GM23338 (cell line): ENCODE measurements around the gene BTBD9. TPM values are rescaled to one million over a fixed set of nuclear protein-coding genes. Genes with fewer than 3 reads are reported as not detected.

Source experiments
- ATAC-seq: fragments of 200-7000 bp; cut with Tn5 transposase; 3 replicates; pipeline ENCODE4 v1.9.1; 2020
- DNase-seq: peaks from one replicate; pipeline ENCODE4 v3.0.0-alpha.2; 2015; ENCODE audit warnings: low spot score
- H2AFZ ChIP-seq: fragments of 200-600 bp; sonication (generic); 2 replicates; pipeline ENCODE4 v1.8.0; 2016; ENCODE audit warnings: antibody characterized with exemption, mild to moderate bottlenecking, moderate library complexity
- H3F3A ChIP-seq: fragments of 200-600 bp; sonication (generic); replicated peaks from 2 replicates; pipeline ENCODE4 v1.8.0; 2017; ENCODE audit warnings: antibody characterized with exemption, mixed run types, low read depth
- H3K27ac ChIP-seq: fragments of 200-600 bp; sonication (generic); 2 replicates; pipeline ENCODE4 v1.6.1; 2016; ENCODE audit warnings: low read depth
- H3K27me3 ChIP-seq: fragments of 200-600 bp; sonication (generic); 2 replicates; pipeline ENCODE4 v1.8.0; 2016; ENCODE audit warnings: mild to moderate bottlenecking, mixed run types, moderate library complexity; ENCODE audit not compliant: insufficient read depth
- H3K36me3 ChIP-seq: fragments of 200-600 bp; sonication (generic); 2 replicates; pipeline ENCODE4 v1.8.0; 2016; ENCODE audit warnings: mild to moderate bottlenecking; ENCODE audit not compliant: insufficient read depth
- H3K4me1 ChIP-seq: fragments of 200-600 bp; sonication (generic); 2 replicates; pipeline ENCODE4 v1.8.0; 2016; ENCODE audit warnings: mild to moderate bottlenecking, moderate library complexity; ENCODE audit not compliant: insufficient read depth
- H3K4me2 ChIP-seq: fragments of 200-600 bp; sonication (generic); 2 replicates; pipeline ENCODE4 v1.7.1; 2017; ENCODE audit warnings: mixed run types
- H3K4me3 ChIP-seq: fragments of 200-600 bp; sonication (generic); 2 replicates; pipeline ENCODE4 v1.6.1; 2016; ENCODE audit warnings: mixed run types
- H3K79me2 ChIP-seq: fragments of 200-600 bp; sonication (generic); replicated peaks from 2 replicates; pipeline ENCODE4 v1.8.0; 2017; ENCODE audit warnings: mild to moderate bottlenecking; ENCODE audit not compliant: insufficient read depth
- H3K9me2 ChIP-seq: fragments of 200-600 bp; sonication (generic); 2 replicates; pipeline ENCODE4 v1.8.0; 2017; ENCODE audit not compliant: insufficient read depth
- H4K20me1 ChIP-seq: fragments of 200-600 bp; sonication (generic); replicated peaks from 2 replicates; pipeline ENCODE4 v1.8.0; 2017; ENCODE audit warnings: mild to moderate bottlenecking; ENCODE audit not compliant: insufficient read depth
- H3K27ac Mint-ChIP-seq: 2 replicates; pipeline ENCODE4 v1.8.0; 2020; ENCODE audit warnings: inconsistent platforms, mild to moderate bottlenecking, moderate library complexity, mixed read lengths
- H3K27me3 Mint-ChIP-seq: 3 replicates; pipeline ENCODE4 v1.8.0; 2022; ENCODE audit warnings: low read depth, mild to moderate bottlenecking, moderate library complexity, mixed read lengths, inconsistent platforms; ENCODE audit not compliant: insufficient read depth, poor library complexity
- H3K36me3 Mint-ChIP-seq: 3 replicates; pipeline ENCODE4 v1.8.0; 2021; ENCODE audit warnings: low read depth, mild to moderate bottlenecking, inconsistent platforms, moderate library complexity, mixed read lengths
- H3K4me1 Mint-ChIP-seq: 3 replicates; pipeline ENCODE4 v1.8.0; 2020; ENCODE audit warnings: mild to moderate bottlenecking, inconsistent platforms, mixed read lengths
- H3K4me3 Mint-ChIP-seq: 3 replicates; pipeline ENCODE4 v1.8.0; 2021; ENCODE audit warnings: moderate library complexity, mild to moderate bottlenecking, inconsistent platforms, mixed read lengths
- H3K9me3 Mint-ChIP-seq: 3 replicates; pipeline ENCODE4 v1.8.0; 2020; ENCODE audit warnings: moderate library complexity, mild to moderate bottlenecking, inconsistent platforms, mixed read lengths
- CREB1 ChIP-seq: fragments of 250-450 bp; sonication (Bioruptor Pico); IDR thresholded peaks from 2 replicates; pipeline ENCODE4 v1.5.0; 2020; ENCODE audit warnings: low read depth, mild to moderate bottlenecking, moderate library complexity
- CTCF ChIP-seq, 2 experiments: fragments of 200-600 bp in 1 of 2; sonication (generic) in 1 of 2; conservative IDR thresholded peaks; 2 replicates each; pipeline versions ENCODE4 v1.5.1 to v1.6.1; 2016 to 2017; ENCODE audit warnings: antibody characterized with exemption in 2 of 2, low read depth in 2 of 2, mild to moderate bottlenecking in 2 of 2, moderate library complexity in 1 of 2
- EZH2phosphoT487 ChIP-seq: fragments of 200-600 bp; sonication (generic); IDR thresholded peaks from one replicate; pipeline ENCODE4 v1.8.1; 2018; ENCODE audit warnings: antibody characterized with exemption; ENCODE audit not compliant: unreplicated experiment
- JUNB ChIP-seq: IDR thresholded peaks from one replicate; pipeline ENCODE4 v1.6.1; 2016; ENCODE audit warnings: antibody characterized with exemption; ENCODE audit not compliant: unreplicated experiment
- NANOG ChIP-seq: IDR thresholded peaks from 2 replicates; pipeline ENCODE4 v1.6.1; 2016; ENCODE audit warnings: antibody characterized with exemption, borderline replicate concordance
- POLR2AphosphoS5 ChIP-seq: IDR thresholded peaks from 2 replicates; pipeline ENCODE4 v1.6.1; 2016; ENCODE audit warnings: antibody characterized with exemption, low read depth
- ZNF462 ChIP-seq: fragments of 250-450 bp; sonication (Bioruptor Pico); IDR thresholded peaks from 2 replicates; pipeline ENCODE4 v1.5.0; 2020; ENCODE audit warnings: mild to moderate bottlenecking, moderate library complexity
- polyA plus RNA-seq: library from polyadenylated mRNA; unstranded; fragments of >200 nt; fragmentation: Nextera tagmentation; extraction: Ambion mirVana; gene quantifications from 2 replicates; pipeline ENCODE4 v1.2.1, GENCODE V29; 2016
- total RNA-seq: library from RNA; depleted of rRNA; stranded (reverse); fragments of >200 nt; shearing (Covaris generic); gene quantifications from 2 replicates; pipeline ENCODE4 v1.2.3, GENCODE V29; 2014

Gene BTBD9
- total and polyA plus RNA-seq, 2 experiments from 2014 or later: 4.2 to 5.3 TPM

GRCh38 chr6:38632490-38632889 is 7.2 kb downstream of the BTBD9 start (continued):
- no peak for TF ChIP-seq ZNF462
- TF ChIP-seq POLR2AphosphoS5: no peak
- TF ChIP-seq EZH2phosphoT487: no peak
- no peak for TF ChIP-seq NANOG

GRCh38 chr6:38631186-38631783 is 8.4 kb downstream of the BTBD9 start:
- H3K4me3 Mint-ChIP-seq: no peak overlapping the region
- TF ChIP-seq JUNB (no peak), CTCF (conservative IDR thresholded peaks at IDR 0.05; ENCODE audit: low read depth in 2 of 2) (no peak), CREB1 (CRISPR knock-in tag) (no peak), ZNF462 (no peak)

More at GRCh38 chr6:38631186-38631783, 8.4 kb downstream of the BTBD9 start:
- H3F3A ChIP-seq: no peaks in the 10 kb centered on the region
- H3K79me2 ChIP-seq: peaks cover 3% of the 10 kb centered on the region; the same call in 1 of the 2 replicates
- Mint-ChIP-seq H3K27me3 (peaks cover 3% of the 10 kb centered on the region), H3K36me3 (no peaks in the 10 kb centered on the region), H3K27ac (no peak overlapping the region), H3K4me1 (no peaks in the 10 kb centered on the region), H3K9me3 (no peaks in the 10 kb centered on the region)
- peaks cover 10% of the 10 kb centered on the region for H4K20me1 ChIP-seq
- H3K4me3 ChIP-seq: no peak overlapping the region
- no peak overlapping the region for H3K27ac ChIP-seq
- DNase-seq (no peak), ATAC-seq (no peak)
- no peak overlapping the region for H3K4me2 ChIP-seq
- no peak overlapping the region for H2AFZ ChIP-seq
- H3K4me1 ChIP-seq: no peaks in the 10 kb centered on the region
- H3K36me3 ChIP-seq: no peaks in the 10 kb centered on the region
- no peaks in the 10 kb centered on the region for H3K9me2 ChIP-seq
- no peaks in the 10 kb centered on the region for H3K27me3 ChIP-seq
